Ascending aorta (tissue), 2 donors: ENCODE data around the gene B4GALT5. TPM values are rescaled to one million over a fixed set of nuclear protein-coding genes. Genes with fewer than 3 reads are reported as not detected.
A peak's percentile ranks its signal among the peaks of the same experiment; 100 is the strongest.

ENCODE experiments used
- DNase-seq, 2 donors: peaks; one replicate each; pipeline ENCODE4 v3.0.0-alpha.2; 2019; ENCODE audit warnings: low spot score in 2 of 2
- H3K27ac ChIP-seq, 2 donors: fragments of 200-600 bp; sonication (generic); one replicate each; pipeline ENCODE4 v1.5.1; 2016 to 2017; ENCODE audit warnings: mild to moderate bottlenecking in 1 of 2
- H3K27me3 ChIP-seq: fragments of 200-600 bp; sonication (generic); one replicate; pipeline ENCODE4 v1.5.1; 2017
- H3K36me3 ChIP-seq, 2 donors: fragments of 200-600 bp; sonication (generic); one replicate each; pipeline ENCODE4 v1.5.1; 2016
- H3K4me1 ChIP-seq, 2 donors: fragments of 200-600 bp; sonication (generic); one replicate each; pipeline ENCODE4 v1.5.1; 2016 to 2017; ENCODE audit warnings: mild to moderate bottlenecking in 1 of 2
- H3K4me3 ChIP-seq, 2 donors: fragments of 200-600 bp; sonication (generic); one replicate each; pipeline ENCODE4 v1.5.1; 2016 to 2017; ENCODE audit warnings: mild to moderate bottlenecking in 1 of 2
- H3K9me3 ChIP-seq, 2 donors: fragments of 200-600 bp; sonication (generic); one replicate each; pipeline ENCODE4 v1.5.1; 2016
- intact Hi-C: fragments of 100-400 bp; cut with DNase I; formaldehyde crosslinking; loops from one replicate; pipeline ENCODE4 v1.15.1; 2023
- total RNA-seq: library from RNA; depleted of rRNA; stranded (reverse); fragments of >200 nt; gene quantifications from one replicate; pipeline ENCODE4 v1.1.0, GENCODE V29; 2016
- TF ChIP-seq, protein P1 (sequence below), 3 experiments: fragments of 200-600 bp in 2 of 3; fragments of 450-650 bp in 1 of 3; sonication (generic) in 2 of 3; IDR thresholded peaks; one replicate each; pipeline ENCODE4 v1.5.1; 2016 to 2019; ENCODE audit warnings: antibody characterized with exemption in 3 of 3, mild to moderate bottlenecking in 1 of 3, moderate library complexity in 1 of 3

The B4GALT5 gene
- total RNA-seq, 1 donor from 2014 or later = 15.0 TPM

GRCh38 chr20:49610691-49611538 lies 102.8 kb downstream of the B4GALT5 start:
- Histone ChIP-seq H3K27ac (no peak overlapping the region), H3K36me3 (no peaks in the 10 kb centered on the region), H3K27me3 (no peaks in the 10 kb centered on the region), H3K9me3 (no peaks in the 10 kb centered on the region), H3K4me1 (peaks cover 0 to 11% of the 10 kb centered on the region in 2 donors), H3K4me3 (peak overlapping the region; percentile 13 to 35)
- DNase-seq = no peak
- intact Hi-C loops = loop anchor here (1.0 to 5.0 kb wide), 5 partner anchors 211 to 318 kb away; no protein-coding TSS in a partner anchor
- TF ChIP-seq, protein P1, sequence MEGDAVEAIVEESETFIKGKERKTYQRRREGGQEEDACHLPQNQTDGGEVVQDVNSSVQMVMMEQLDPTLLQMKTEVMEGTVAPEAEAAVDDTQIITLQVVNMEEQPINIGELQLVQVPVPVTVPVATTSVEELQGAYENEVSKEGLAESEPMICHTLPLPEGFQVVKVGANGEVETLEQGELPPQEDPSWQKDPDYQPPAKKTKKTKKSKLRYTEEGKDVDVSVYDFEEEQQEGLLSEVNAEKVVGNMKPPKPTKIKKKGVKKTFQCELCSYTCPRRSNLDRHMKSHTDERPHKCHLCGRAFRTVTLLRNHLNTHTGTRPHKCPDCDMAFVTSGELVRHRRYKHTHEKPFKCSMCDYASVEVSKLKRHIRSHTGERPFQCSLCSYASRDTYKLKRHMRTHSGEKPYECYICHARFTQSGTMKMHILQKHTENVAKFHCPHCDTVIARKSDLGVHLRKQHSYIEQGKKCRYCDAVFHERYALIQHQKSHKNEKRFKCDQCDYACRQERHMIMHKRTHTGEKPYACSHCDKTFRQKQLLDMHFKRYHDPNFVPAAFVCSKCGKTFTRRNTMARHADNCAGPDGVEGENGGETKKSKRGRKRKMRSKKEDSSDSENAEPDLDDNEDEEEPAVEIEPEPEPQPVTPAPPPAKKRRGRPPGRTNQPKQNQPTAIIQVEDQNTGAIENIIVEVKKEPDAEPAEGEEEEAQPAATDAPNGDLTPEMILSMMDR (IDR thresholded peaks at IDR 0.05) = peak; percentile 99 to 100 (median 100)

GRCh38 chr20:49608752-49609670 lies 104.7 kb downstream of the B4GALT5 start:
- Histone ChIP-seq H3K27ac (no peak overlapping the region), H3K9me3 (no peaks in the 10 kb centered on the region), H3K36me3 (no peaks in the 10 kb centered on the region), H3K27me3 (no peaks in the 10 kb centered on the region), H3K4me1 (peaks cover 6 to 22% of the 10 kb centered on the region in 2 donors), H3K4me3 (no peak overlapping the region)
- intact Hi-C loops = loop anchor here (1.0 kb wide), 1 partner anchor 68 kb away; no protein-coding TSS in a partner anchor
- TF ChIP-seq, protein P1 (IDR thresholded peaks at IDR 0.05) = peak; percentile 95 to 99 (median 98)
- peak in 1 of 2 donors; percentile 78 for DNase-seq

DNA sequence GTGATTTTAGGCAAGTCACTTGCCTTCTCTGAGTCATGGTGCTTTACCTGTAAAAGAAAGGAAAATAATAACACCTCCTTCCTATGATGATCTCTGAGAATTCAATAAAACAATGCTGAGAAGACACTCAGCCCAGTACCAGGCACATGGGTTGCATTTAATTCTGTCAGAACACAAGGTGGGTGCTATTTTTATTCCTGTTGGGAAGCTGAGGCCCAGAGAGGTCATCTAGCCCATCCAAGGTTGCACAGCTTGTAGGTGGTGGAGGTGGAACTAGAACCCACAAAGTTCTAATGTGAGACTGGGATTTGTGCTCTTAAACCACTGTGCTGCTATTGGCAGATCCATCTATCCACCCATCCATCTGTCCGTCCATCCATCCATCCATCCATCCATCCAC lies 106.1 kb downstream of the B4GALT5 start:
- no peak for DNase-seq
- Histone ChIP-seq H3K27me3 (no peaks in the 10 kb centered on the region), H3K9me3 (no peaks in the 10 kb centered on the region), H3K36me3 (no peaks in the 10 kb centered on the region), H3K4me3 (no peak overlapping the region), H3K4me1 (peaks cover 6 to 22% of the 10 kb centered on the region in 2 donors), H3K27ac (no peak overlapping the region)
- TF ChIP-seq, protein P1 (IDR thresholded peaks at IDR 0.05) = no peak
- intact Hi-C loops = no loop called here

GRCh38 chr20:49603209-49603627 lies 110.5 kb downstream of the B4GALT5 start:
- no peaks in the 10 kb centered on the region for H3K36me3 ChIP-seq
- TF ChIP-seq, protein P1 (IDR thresholded peaks at IDR 0.05) = peak in 1 of 3 experiments; percentile 21
- H3K27me3 ChIP-seq = no peaks in the 10 kb centered on the region
- no peaks in the 10 kb centered on the region for H3K9me3 ChIP-seq
- intact Hi-C loops = no loop called here
- H3K4me3 ChIP-seq = no peak overlapping the region
- DNase-seq = no peak
- peaks cover 6 to 15% of the 10 kb centered on the region in 2 donors for H3K4me1 ChIP-seq
- H3K27ac ChIP-seq = peak overlapping the region; percentile 23 to 34

- TF ChIP-seq, protein P1 (IDR thresholded peaks at IDR 0.05) = no peak
- H3K9me3 ChIP-seq = no peaks in the 10 kb centered on the region
- no peak for DNase-seq
- peak overlapping the region; percentile 23 to 34 for H3K27ac ChIP-seq
- H3K4me1 ChIP-seq = peaks cover 6 to 15% of the 10 kb centered on the region in 2 donors
- no peaks in the 10 kb centered on the region for H3K36me3 ChIP-seq
- H3K27me3 ChIP-seq = no peaks in the 10 kb centered on the region
- no peak overlapping the region for H3K4me3 ChIP-seq
- intact Hi-C loops = no loop called here
Observed at GRCh38 chr20:49602345-49603208, 111.1 kb downstream of the B4GALT5 start.
